PFSK-1 (cell line): ENCODE data around the gene UBE2D1.

Source experiments
- FOXP2 ChIP-seq: optimal IDR thresholded peaks from 2 replicates; pipeline ENCODE3; 2011; ENCODE audit warnings: borderline replicate concordance, control low read depth, inconsistent platforms; ENCODE audit not compliant: insufficient read depth; ENCODE audit errors: extremely low read length, extremely low read depth
- POLR2AphosphoS5 ChIP-seq: IDR thresholded peaks from 2 replicates; pipeline ENCODE4 v1.6.1; 2012; ENCODE audit warnings: low read depth, mild to moderate bottlenecking, control low read depth, low read length, moderate library complexity

DNA sequence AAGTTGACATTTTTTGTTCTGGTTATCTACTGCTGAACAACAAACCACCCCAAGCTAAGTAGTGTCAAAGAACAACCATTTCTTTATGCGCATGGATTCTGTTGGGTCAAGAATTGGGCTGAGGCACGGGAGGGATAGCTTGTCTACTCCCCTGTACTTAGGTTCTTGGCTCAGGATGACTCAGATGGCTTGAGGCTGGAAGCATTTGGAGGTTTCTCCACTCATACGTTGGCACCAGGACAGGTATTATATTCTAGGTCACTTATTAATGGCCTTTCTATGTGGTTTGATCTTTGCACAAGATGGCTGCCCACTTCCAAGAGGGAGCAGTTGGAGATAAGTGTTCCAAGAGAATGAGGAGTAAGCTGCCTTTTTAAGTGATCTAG is 38.6 kb downstream of the UBE2D1 start:
- no peak for TF ChIP-seq POLR2AphosphoS5
- TF ChIP-seq FOXP2 = no peak
